Stimulated activated CD4-positive, alpha-beta T cell treated with anti-CD3 and anti-CD28 coated beads, Interleukin-1b, Interleukin-23, amount 100 ng/mL, for 1 hour (primary cell): ENCODE data around the gene RSPH1.

ENCODE experiments used
- DNase-seq, 2 donors: peaks; one replicate each; pipeline ENCODE4 v3.0.0-alpha.2; 2020; ENCODE audit warnings: low read depth in 2 of 2

RSPH1 gene

DNA sequence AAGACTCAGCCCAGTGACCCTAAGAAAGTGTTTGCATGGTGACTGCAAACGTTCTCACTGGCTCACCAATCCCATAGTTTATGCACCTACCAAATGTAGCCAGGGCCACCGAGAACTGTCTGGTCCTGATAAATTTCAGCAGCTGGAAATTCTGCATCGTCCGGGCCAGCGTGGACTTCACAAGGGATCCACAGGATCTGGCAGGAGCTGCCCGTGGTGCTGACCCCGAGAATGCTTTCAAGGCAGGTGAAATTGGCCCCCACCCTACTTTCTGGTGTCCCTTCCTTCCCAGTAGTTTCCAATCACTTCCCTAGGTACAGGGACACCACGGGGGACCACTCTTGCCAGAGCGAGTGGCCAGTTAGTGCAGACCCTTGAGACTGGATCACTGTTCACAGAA is 66.2 kb downstream of the RSPH1 start:
- DNase-seq: no peak

DNA sequence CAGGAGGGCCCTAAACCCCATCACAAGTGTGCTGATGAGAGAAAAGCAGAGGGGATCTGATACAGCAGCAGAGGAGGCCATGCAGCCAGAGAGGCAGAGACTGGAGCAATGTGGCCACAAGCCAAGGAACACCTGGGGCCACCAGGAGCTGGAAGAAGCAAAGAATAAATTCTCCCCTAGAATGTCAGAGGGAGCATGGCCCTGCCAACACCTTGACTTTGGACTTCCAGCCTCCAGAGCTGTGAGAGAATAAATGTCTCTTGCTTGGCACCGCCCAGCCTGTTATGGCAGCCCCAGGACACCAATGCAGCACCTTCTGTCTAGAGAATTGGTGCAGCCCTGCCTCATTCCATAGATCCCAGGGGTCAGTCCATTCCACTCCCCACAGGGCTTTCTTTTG is 67.0 kb downstream of the RSPH1 start:
- no peak for DNase-seq

DNA sequence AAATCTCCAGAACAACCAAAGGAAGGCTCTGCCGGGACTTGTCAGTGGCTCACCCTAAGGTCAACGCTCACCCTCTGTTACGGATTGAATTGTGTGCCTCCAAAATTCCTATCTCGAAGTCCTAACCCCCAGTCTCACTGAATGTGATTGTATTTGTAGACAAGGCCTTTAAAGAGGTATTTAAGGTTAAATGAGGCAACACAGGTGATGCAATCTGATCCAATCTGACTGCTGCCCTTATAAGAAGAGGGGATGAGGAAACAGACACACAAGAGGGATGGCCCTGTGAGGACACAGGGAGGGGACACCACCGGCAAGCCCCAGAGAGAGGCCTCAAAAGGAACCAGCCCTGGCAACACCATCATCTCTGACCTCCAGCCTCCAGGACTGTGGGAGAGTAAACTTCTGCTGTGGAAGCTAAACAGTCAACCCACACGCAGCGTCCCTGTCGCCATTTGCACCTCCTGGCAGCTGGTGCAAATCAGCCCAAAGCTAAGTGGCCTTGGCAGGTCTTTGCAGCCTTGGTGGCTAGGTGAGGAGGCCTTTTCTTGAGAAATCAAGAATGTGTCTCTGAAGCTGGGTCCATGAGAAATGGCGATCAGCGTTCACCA is 68.1 kb downstream of the RSPH1 start:
- no peak for DNase-seq

DNA sequence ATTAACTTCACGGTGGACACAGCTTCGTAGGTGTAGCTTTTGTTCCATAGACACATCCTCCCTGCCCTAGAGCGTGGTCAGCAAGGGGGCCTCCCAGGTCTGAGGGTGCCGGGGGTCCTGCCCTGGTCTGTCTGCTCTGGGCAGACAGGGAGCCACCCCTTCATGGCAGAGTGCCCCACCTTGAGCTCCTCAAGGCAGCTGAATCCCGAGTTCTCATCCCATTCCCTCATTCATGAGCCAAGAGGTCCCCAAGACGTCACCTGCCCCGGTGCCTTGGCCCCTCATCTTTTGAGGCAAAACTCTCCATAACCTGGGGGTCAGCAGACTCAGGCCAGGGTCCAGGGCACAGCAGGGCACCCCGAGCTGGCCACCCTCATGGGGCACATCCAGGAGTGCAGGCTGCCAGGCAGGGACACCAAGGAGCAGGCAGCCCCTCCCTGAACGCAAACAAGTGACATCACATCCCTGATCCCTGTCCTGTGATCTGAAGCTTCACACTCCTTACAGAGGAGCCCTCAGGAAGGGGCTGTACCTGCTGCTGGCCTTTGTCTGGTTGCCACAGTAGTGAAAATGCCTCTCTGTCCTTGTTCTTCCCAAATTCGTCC is 69.0 kb downstream of the RSPH1 start:
- no peak for DNase-seq

DNA sequence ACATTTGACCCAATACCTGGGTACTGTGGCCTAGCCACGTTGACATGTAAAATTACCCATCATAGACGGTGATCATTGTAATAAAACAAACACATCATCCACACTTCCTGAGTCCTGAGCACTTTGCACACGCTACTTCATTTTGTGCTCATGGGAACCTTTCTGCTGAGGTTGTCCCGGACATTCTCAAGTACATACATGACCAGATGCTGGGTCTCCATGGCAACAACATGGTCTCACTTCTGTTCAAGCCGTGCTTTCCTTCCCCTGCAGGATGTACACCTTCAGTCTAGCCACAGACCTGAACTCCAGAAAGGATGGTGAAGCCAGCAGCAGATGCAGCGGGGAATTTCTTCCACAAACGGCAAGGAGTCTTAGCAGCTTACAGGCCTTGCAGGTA is 69.6 kb downstream of the RSPH1 start:
- no peak for DNase-seq

DNA sequence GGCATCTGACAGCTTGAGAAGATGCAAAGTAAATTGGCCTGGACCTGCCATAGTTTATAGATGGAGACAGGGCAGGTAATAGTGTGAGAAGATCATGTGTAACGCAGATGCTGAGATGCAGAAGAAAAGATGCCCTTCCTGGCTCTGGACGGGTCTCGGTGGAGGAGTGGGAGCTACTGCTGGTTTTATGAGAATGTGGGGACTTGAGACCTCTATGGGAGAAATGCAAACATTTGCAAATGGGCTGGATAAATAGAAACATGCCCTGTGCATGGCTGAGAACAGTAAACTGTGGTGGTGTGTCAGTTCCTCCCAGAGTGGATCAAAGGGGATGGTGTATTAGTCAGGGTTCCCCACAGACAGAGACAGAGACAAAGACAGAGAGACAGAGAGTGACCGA is 70.4 kb downstream of the RSPH1 start:
- no peak for DNase-seq

DNA sequence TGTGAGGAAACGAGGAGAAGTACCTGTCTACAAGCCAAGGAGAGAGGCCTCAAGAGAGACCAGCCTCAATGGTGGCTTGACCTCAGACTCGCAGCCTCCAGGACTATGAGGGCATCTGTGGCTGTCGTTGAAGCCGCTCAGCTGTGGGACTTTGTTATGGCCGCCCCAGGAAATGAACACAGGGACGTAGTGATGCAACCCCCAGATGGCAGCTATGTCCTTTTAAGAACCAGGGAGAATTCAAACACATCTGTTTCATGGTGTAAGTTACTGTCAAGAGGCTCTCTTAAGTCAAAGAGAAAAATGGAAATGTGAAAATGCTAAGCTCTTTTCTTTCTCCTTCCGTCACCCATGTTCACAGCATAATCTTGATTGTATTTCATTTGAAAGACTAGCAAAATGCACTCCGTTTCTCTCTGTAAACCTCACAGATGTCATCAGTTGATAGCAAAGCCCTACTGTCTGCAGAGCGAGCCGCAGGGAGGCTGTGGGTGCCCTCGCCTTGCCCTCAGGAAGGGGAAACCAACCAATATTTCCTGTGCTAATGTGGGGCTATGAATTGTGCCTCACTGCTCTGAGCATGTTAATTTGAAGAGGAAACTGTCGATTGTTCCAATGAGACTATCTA is 71.0 kb downstream of the RSPH1 start:
- DNase-seq: peak in 1 of 2 donors; percentile 59

DNA sequence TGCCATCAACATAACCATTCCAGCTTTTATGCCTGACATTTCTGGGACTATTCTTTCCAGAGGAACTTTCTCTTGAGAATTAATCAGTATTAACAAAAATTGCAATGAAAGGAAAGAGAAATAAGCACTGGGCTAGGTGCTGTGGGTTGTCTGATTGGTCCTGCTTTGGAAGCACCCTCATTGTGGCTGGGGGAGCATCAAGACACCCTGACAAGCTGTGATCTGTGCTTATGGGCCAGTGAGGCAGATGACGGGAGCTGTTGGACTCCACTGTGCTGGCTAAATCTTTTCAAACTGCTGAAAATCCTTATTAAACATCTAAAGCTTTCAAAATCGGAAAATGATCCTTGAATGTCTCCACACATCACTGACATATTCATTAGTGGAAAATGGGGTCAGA is 72.3 kb downstream of the RSPH1 start:
- DNase-seq: no peak

DNA sequence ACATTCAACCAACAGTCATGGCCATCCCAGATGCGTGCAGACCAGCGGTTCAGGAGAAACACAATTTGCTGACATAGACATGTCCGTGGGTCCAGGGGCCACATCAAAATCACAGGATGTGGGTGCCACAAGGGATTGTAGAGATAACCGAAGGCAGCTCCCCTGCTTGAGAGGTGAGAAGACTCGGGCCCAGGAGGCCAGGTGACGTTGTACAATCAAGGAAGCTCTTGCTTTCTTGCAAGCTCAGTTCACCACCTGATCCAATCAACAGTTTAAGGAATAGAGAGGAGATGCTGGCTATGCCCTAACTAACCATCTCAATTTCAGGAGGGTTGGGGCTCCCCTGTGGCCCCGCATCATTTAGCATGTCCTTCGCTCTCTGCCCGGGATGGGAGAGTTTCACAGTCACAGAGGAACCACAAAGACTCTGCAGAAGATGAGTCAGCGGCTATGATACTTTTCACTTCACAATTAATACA is 72.8 kb downstream of the RSPH1 start:
- DNase-seq: no peak
